Right ventricle myocardium inferior (tissue), 1 donor: Measurements from ENCODE around the gene NOD1. TPM values are rescaled to one million over a fixed set of nuclear protein-coding genes. Genes with fewer than 3 reads are reported as not detected.
"Not testable (repeated sequence)": the region's sequence is repeated elsewhere in the genome, so short reads cannot be mapped to it uniquely, and the experiment has no call there.

Source experiments
- ATAC-seq: fragments of 200-7000 bp; cut with Tn5 transposase; one replicate; pipeline ENCODE4 v1.9.1; 2020; ENCODE audit warnings: mild to moderate bottlenecking, moderate library complexity
- DNase-seq: peaks from one replicate; pipeline ENCODE4 v3.0.0; 2021; ENCODE audit errors: missing footprints
- intact Hi-C: fragments of 100-400 bp; cut with DNase I; formaldehyde crosslinking; loops from one replicate; pipeline ENCODE4 v1.11.0; 2022
- total RNA-seq: library from RNA; stranded (reverse); fragmentation: NEBNext Ultra II Directional; extraction: Animal tissue kit (Norgen Biotek cat#: 25700); gene quantifications from one replicate; pipeline ENCODE4 v1.2.1, GENCODE V29; 2021
- donor health status: DM: no; HTN: yes; CAD: no; lungs with severe emphysema.

Gene NOD1
- total RNA-seq, 1 donor from 2014 or later: 8.4 TPM

- DNase-seq (no peak), ATAC-seq (no peak)
- intact Hi-C loops: no loop called here
These were observed 75.1 kb downstream of the NOD1 start for GRCh38 chr7:30403477-30403876.

- intact Hi-C loops: no loop called here
- DNase-seq (no peak), ATAC-seq (no peak)
These were observed 82.2 kb downstream of the NOD1 start for GRCh38 chr7:30396389-30396788.

GRCh38 chr7:30395676-30396075 is 82.9 kb downstream of the NOD1 start:
- intact Hi-C loops: no loop called here
- no peak for ATAC-seq
- DNase-seq: no peak

GRCh38 chr7:30391806-30392205 is 86.8 kb downstream of the NOD1 start:
- intact Hi-C loops: no loop called here
- DNase-seq (no peak), ATAC-seq (no peak)

- ATAC-seq: no peak
- intact Hi-C loops: no loop called here
- DNase-seq: no peak
These were observed 87.6 kb downstream of the NOD1 start for GRCh38 chr7:30390736-30391636.

GRCh38 chr7:30389791-30390190 is 88.8 kb downstream of the NOD1 start:
- intact Hi-C loops: no loop called here
- no peak for ATAC-seq
- DNase-seq: no peak

- intact Hi-C loops: no loop called here
- DNase-seq (no peak), ATAC-seq (no peak)
These were observed 96.0 kb downstream of the NOD1 start for GRCh38 chr7:30382607-30383006.

- DNase-seq, ATAC-seq, intact Hi-C loops: not testable (repeated sequence)
These were observed 97.8 kb downstream of the NOD1 start for GRCh38 chr7:30380824-30381223.

GRCh38 chr7:30380294-30380693 is 98.3 kb downstream of the NOD1 start:
- ATAC-seq (no peak), DNase-seq (no peak)
- intact Hi-C loops: no loop called here

- intact Hi-C loops: no loop called here
- DNase-seq (no peak), ATAC-seq (no peak)
These were observed 98.8 kb downstream of the NOD1 start for GRCh38 chr7:30379741-30380140.

GRCh38 chr7:30379131-30379530 is 99.5 kb downstream of the NOD1 start:
- no peak for DNase-seq

GRCh38 chr7:30378275-30378674 is 100.3 kb downstream of the NOD1 start:
- no peak for ATAC-seq
- intact Hi-C loops: no loop called here
- DNase-seq: no peak

More at GRCh38 chr7:30379131-30379530, 99.5 kb downstream of the NOD1 start:
- intact Hi-C loops: no loop called here
- no peak for ATAC-seq

Other genes starting within 250 kb of the NOD1 start
- gene ZNRF2, start 194.2 kb downstream of the NOD1 start, total RNA-seq: 8.7 TPM
- gene GGCT, start 26.0 kb upstream of the NOD1 start, total RNA-seq: 18.9 TPM
- 32.3 TPM for gene GARS1, start 116.1 kb upstream of the NOD1 start, total RNA-seq
- 0.35 TPM for gene CRHR2, start 203.7 kb upstream of the NOD1 start, total RNA-seq